HL-60 (cell line): Measurements from ENCODE around the gene IL4.
"Not testable (repeated sequence)": the region's sequence is repeated elsewhere in the genome, so short reads cannot be mapped to it uniquely, and the experiment has no call there.

Experiments used
- DNase-seq, 2 experiments: peaks; one replicate each; pipeline ENCODE4 v3.0.0-alpha.2; 2010 to 2020; ENCODE audit warnings: low read depth in 1 of 2, low spot score in 1 of 2
- H3K27ac ChIP-seq: fragments of 250-450 bp; sonication (Bioruptor Pico); replicated peaks from 2 replicates; pipeline ENCODE4 v1.5.1; 2020; ENCODE audit warnings: mild to moderate bottlenecking, moderate library complexity
- H3K27me3 ChIP-seq: fragments of 250-450 bp; sonication (Bioruptor Pico); 2 replicates; pipeline ENCODE4 v1.5.1; 2021; ENCODE audit warnings: mild to moderate bottlenecking, moderate library complexity; ENCODE audit not compliant: insufficient read depth, poor library complexity, severe bottlenecking
- H3K4me3 ChIP-seq: replicated peaks from 2 replicates; pipeline ENCODE4 v1.5.1; 2011; ENCODE audit warnings: mild to moderate bottlenecking, control low read depth, low read length; ENCODE audit not compliant: insufficient read depth
- CTCF ChIP-seq: IDR thresholded peaks from one replicate; pipeline ENCODE4 v1.5.1; 2011; ENCODE audit warnings: low read length, control low read depth, inconsistent platforms; ENCODE audit not compliant: insufficient read depth
- GABPA ChIP-seq: IDR thresholded peaks from 2 replicates; pipeline ENCODE4 v1.6.1; 2012; ENCODE audit warnings: low read depth
- POLR2AphosphoS5 ChIP-seq: IDR thresholded peaks from 2 replicates; pipeline ENCODE4 v1.6.1; 2012; ENCODE audit warnings: low read depth
- REST ChIP-seq: IDR thresholded peaks from 2 replicates; pipeline ENCODE4 v1.6.1; 2012; ENCODE audit warnings: low read depth; ENCODE audit not compliant: insufficient replicate concordance
- SPI1 ChIP-seq: IDR thresholded peaks from 2 replicates; pipeline ENCODE4 v1.6.1; 2012; ENCODE audit warnings: low read depth, mild to moderate bottlenecking, borderline replicate concordance

IL4 gene

GRCh38 chr5:132688536-132689339 lies 14.9 kb downstream of the IL4 start:
- H3K27ac ChIP-seq = no peak overlapping the region
- H3K4me3 ChIP-seq = no peak overlapping the region
- no peak for DNase-seq
- TF ChIP-seq SPI1 (no peak), REST (no peak), POLR2AphosphoS5 (no peak)
- no peaks in the 10 kb centered on the region for H3K27me3 ChIP-seq

GRCh38 chr5:132689513-132689912 lies 15.7 kb downstream of the IL4 start:
- no peaks in the 10 kb centered on the region for H3K27me3 ChIP-seq
- TF ChIP-seq SPI1 (no peak), CTCF (no peak)
- no peak overlapping the region for H3K4me3 ChIP-seq
- no peak overlapping the region for H3K27ac ChIP-seq
- no peak for DNase-seq

GRCh38 chr5:132690156-132690555 lies 16.4 kb downstream of the IL4 start:
- Histone ChIP-seq H3K27me3 (no peaks in the 10 kb centered on the region), H3K4me3 (no peak overlapping the region), H3K27ac (no peak overlapping the region)
- no peak for DNase-seq
- TF ChIP-seq SPI1 = no peak
- no peak for TF ChIP-seq REST
- TF ChIP-seq CTCF = no peak
- TF ChIP-seq POLR2AphosphoS5 = no peak
- TF ChIP-seq GABPA = no peak

GRCh38 chr5:132691755-132692631 lies 18.2 kb downstream of the IL4 start:
- H3K4me3 ChIP-seq, DNase-seq, H3K27me3 ChIP-seq, H3K27ac ChIP-seq: not testable (repeated sequence)
